Measurements from ENCODE around the gene KIF9.

GRCh38 chr3:47323431-47324277 lies 41.1 kb upstream of the KIF9 start:
- TF ChIP-seq REST (IDR thresholded peaks at IDR 0.05; ENCODE audit: insufficient replicate concordance, low read depth) = no peak
- TF ChIP-seq CTCF (IDR thresholded peaks at IDR 0.05; ENCODE audit: insufficient read depth, low read length) = no peak
